D341Med (cell line): ENCODE measurements around the gene NFATC1.

Experiments used
- DNase-seq: peaks from one replicate; pipeline ENCODE4 v3.0.0; 2012; ENCODE audit warnings: low spot score

Gene NFATC1

GRCh38 chr18:79556829-79557585, 161.3 kb downstream of the NFATC1 start:
- DNase-seq = no peak

- no peak for DNase-seq
Measured at GRCh38 chr18:79558196-79558932, 162.6 kb downstream of the NFATC1 start.

- no peak for DNase-seq
Measured at GRCh38 chr18:79558933-79559416, 163.2 kb downstream of the NFATC1 start.

GRCh38 chr18:79559436-79559835, 163.7 kb downstream of the NFATC1 start:
- DNase-seq = no peak

- DNase-seq = no peak
Measured at GRCh38 chr18:79560042-79560860, 164.5 kb downstream of the NFATC1 start.

- no peak for DNase-seq
Measured at GRCh38 chr18:79560861-79561210, 165.1 kb downstream of the NFATC1 start.

GRCh38 chr18:79563949-79564348, 168.2 kb downstream of the NFATC1 start:
- DNase-seq = no peak

GRCh38 chr18:79564441-79564840, 168.7 kb downstream of the NFATC1 start:
- DNase-seq = no peak

- no peak for DNase-seq
Measured at GRCh38 chr18:79566771-79567431, 171.2 kb downstream of the NFATC1 start.

- no peak for DNase-seq
Measured at GRCh38 chr18:79567481-79568147, 171.9 kb downstream of the NFATC1 start.

- DNase-seq = no peak
Measured at GRCh38 chr18:79568543-79569205, 172.9 kb downstream of the NFATC1 start.

GRCh38 chr18:79569720-79570119, 174.0 kb downstream of the NFATC1 start:
- no peak for DNase-seq

GRCh38 chr18:79570266-79571201, 174.8 kb downstream of the NFATC1 start:
- no peak for DNase-seq

GRCh38 chr18:79571211-79572092, 175.7 kb downstream of the NFATC1 start:
- no peak for DNase-seq

- DNase-seq = no peak
Measured at GRCh38 chr18:79572093-79572780, 176.5 kb downstream of the NFATC1 start.

GRCh38 chr18:79572848-79573451, 177.2 kb downstream of the NFATC1 start:
- DNase-seq = no peak

- no peak for DNase-seq
Measured at GRCh38 chr18:79573921-79574491, 178.3 kb downstream of the NFATC1 start.
